ENCODE results near the gene NLRC5. TPM values are rescaled to one million over a fixed set of nuclear protein-coding genes. Genes with fewer than 3 reads are reported as not detected.

The NLRC5 gene
- total RNA-seq, 1 donor from 2014 or later, result 29.9 TPM

GRCh38 chr16:56950881-56951771 is 38.2 kb upstream of the NLRC5 start:
- Histone ChIP-seq H3K27me3 (ENCODE audit: insufficient read depth, low read length) (no peaks in the 10 kb centered on the region), H3K9ac (ENCODE audit: low read length) (no peak overlapping the region), H2AFZ (ENCODE audit: low read depth, low read length) (no peak overlapping the region), H4K20me1 (ENCODE audit: insufficient read depth, low read length) (peaks cover 24% of the 10 kb centered on the region), H3K36me3 (ENCODE audit: insufficient read depth, low read length) (peaks cover 3% of the 10 kb centered on the region), H3K79me2 (ENCODE audit: insufficient read depth, low read length) (no peaks in the 10 kb centered on the region), H3K4me1 (ENCODE audit: insufficient read depth, low read length) (no peaks in the 10 kb centered on the region), H3K9me3 (ENCODE audit: insufficient read depth, low read depth, low read length) (no peaks in the 10 kb centered on the region), H3K4me3 (ENCODE audit: insufficient read depth, low read depth, low read length) (no peak overlapping the region), H3K27ac (ENCODE audit: low read depth, low read length) (no peak overlapping the region), H3K4me2 (ENCODE audit: low read length) (no peak overlapping the region)
- Mint-ChIP-seq H3K9me3 (ENCODE audit: unreplicated experiment) (no peaks in the 10 kb centered on the region), H3K27ac (ENCODE audit: unreplicated experiment) (no peak overlapping the region), H3K4me1 (ENCODE audit: low read depth, unreplicated experiment) (peaks cover 4% of the 10 kb centered on the region), H3K36me3 (ENCODE audit: low read depth, unreplicated experiment) (peaks cover 5% of the 10 kb centered on the region), H3K4me3 (ENCODE audit: unreplicated experiment) (peak overlapping the region; percentile 45), H3K27me3 (ENCODE audit: low read depth, unreplicated experiment) (no peaks in the 10 kb centered on the region)
- DNase-seq (ENCODE audit: low read depth) (no peak), FAIRE-seq (no peak)
- TF ChIP-seq EZH2 (IDR thresholded peaks at IDR 0.05; ENCODE audit: insufficient read depth, low read length), result no peak
- TF ChIP-seq, protein P1, sequence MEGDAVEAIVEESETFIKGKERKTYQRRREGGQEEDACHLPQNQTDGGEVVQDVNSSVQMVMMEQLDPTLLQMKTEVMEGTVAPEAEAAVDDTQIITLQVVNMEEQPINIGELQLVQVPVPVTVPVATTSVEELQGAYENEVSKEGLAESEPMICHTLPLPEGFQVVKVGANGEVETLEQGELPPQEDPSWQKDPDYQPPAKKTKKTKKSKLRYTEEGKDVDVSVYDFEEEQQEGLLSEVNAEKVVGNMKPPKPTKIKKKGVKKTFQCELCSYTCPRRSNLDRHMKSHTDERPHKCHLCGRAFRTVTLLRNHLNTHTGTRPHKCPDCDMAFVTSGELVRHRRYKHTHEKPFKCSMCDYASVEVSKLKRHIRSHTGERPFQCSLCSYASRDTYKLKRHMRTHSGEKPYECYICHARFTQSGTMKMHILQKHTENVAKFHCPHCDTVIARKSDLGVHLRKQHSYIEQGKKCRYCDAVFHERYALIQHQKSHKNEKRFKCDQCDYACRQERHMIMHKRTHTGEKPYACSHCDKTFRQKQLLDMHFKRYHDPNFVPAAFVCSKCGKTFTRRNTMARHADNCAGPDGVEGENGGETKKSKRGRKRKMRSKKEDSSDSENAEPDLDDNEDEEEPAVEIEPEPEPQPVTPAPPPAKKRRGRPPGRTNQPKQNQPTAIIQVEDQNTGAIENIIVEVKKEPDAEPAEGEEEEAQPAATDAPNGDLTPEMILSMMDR (IDR thresholded peaks at IDR 0.05; ENCODE audit: insufficient read depth, low read depth, low read length), result peak; percentile 41

- H3K9ac ChIP-seq (ENCODE audit: low read length), result no peak overlapping the region
- no peaks in the 10 kb centered on the region for H3K4me1 ChIP-seq (ENCODE audit: insufficient read depth, low read length)
- Mint-ChIP-seq H3K9me3 (ENCODE audit: unreplicated experiment) (no peaks in the 10 kb centered on the region), H3K4me1 (ENCODE audit: low read depth, unreplicated experiment) (no peaks in the 10 kb centered on the region), H3K36me3 (ENCODE audit: low read depth, unreplicated experiment) (no peaks in the 10 kb centered on the region), H3K4me3 (ENCODE audit: unreplicated experiment) (no peak overlapping the region), H3K27ac (ENCODE audit: unreplicated experiment) (no peak overlapping the region), H3K27me3 (ENCODE audit: low read depth, unreplicated experiment) (no peaks in the 10 kb centered on the region)
- no peaks in the 10 kb centered on the region for H3K36me3 ChIP-seq (ENCODE audit: insufficient read depth, low read length)
- H3K4me3 ChIP-seq (ENCODE audit: insufficient read depth, low read depth, low read length), result no peak overlapping the region
- peaks cover 12% of the 10 kb centered on the region for H4K20me1 ChIP-seq (ENCODE audit: insufficient read depth, low read length)
- H3K27ac ChIP-seq (ENCODE audit: low read depth, low read length), result no peak overlapping the region
- no peak overlapping the region for H3K4me2 ChIP-seq (ENCODE audit: low read length)
- DNase-seq (ENCODE audit: low read depth) (no peak), FAIRE-seq (no peak)
- no peak overlapping the region for H2AFZ ChIP-seq (ENCODE audit: low read depth, low read length)
- no peaks in the 10 kb centered on the region for H3K27me3 ChIP-seq (ENCODE audit: insufficient read depth, low read length)
- H3K9me3 ChIP-seq (ENCODE audit: insufficient read depth, low read depth, low read length), result no peaks in the 10 kb centered on the region
- H3K79me2 ChIP-seq (ENCODE audit: insufficient read depth, low read length), result no peaks in the 10 kb centered on the region
- TF ChIP-seq, protein P1 (IDR thresholded peaks at IDR 0.05; ENCODE audit: insufficient read depth, low read depth, low read length), result no peak
- TF ChIP-seq EZH2 (IDR thresholded peaks at IDR 0.05; ENCODE audit: insufficient read depth, low read length), result no peak
These were observed 36.4 kb upstream of the NLRC5 start for GRCh38 chr16:56953006-56953405.

DNA sequence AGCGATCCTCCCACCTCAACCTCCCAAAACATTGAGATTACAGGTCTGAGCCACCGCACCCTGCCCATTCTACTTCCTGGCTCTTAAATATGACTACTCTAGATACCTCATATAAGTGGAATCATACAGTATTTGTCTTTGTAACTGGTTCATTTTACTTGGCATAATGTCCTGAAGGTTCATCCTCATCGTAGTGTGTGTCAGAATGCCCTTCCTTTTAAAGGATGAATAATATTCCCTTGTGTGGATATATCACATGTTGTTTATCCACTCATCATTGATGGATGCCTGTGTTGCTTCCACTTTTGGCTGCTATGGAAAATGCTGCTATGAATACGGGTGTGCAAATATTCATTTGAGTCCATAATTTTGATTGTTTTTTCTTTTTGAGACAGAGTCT is 33.3 kb upstream of the NLRC5 start:
- Mint-ChIP-seq H3K9me3 (ENCODE audit: unreplicated experiment) (no peaks in the 10 kb centered on the region), H3K36me3 (ENCODE audit: low read depth, unreplicated experiment) (no peaks in the 10 kb centered on the region), H3K4me3 (ENCODE audit: unreplicated experiment) (no peak overlapping the region), H3K27ac (ENCODE audit: unreplicated experiment) (no peak overlapping the region), H3K27me3 (ENCODE audit: low read depth, unreplicated experiment) (peaks cover 3% of the 10 kb centered on the region), H3K4me1 (ENCODE audit: low read depth, unreplicated experiment) (no peaks in the 10 kb centered on the region)
- peak; percentile 26 for FAIRE-seq
- Histone ChIP-seq H3K9ac (ENCODE audit: low read length) (no peak overlapping the region), H3K9me3 (ENCODE audit: insufficient read depth, low read depth, low read length) (no peaks in the 10 kb centered on the region), H2AFZ (ENCODE audit: low read depth, low read length) (no peak overlapping the region), H3K27ac (ENCODE audit: low read depth, low read length) (no peak overlapping the region), H3K27me3 (ENCODE audit: insufficient read depth, low read length) (no peaks in the 10 kb centered on the region), H3K36me3 (ENCODE audit: insufficient read depth, low read length) (no peaks in the 10 kb centered on the region), H3K79me2 (ENCODE audit: insufficient read depth, low read length) (no peaks in the 10 kb centered on the region), H3K4me2 (ENCODE audit: low read length) (no peak overlapping the region), H3K4me1 (ENCODE audit: insufficient read depth, low read length) (no peaks in the 10 kb centered on the region), H3K4me3 (ENCODE audit: insufficient read depth, low read depth, low read length) (no peak overlapping the region), H4K20me1 (ENCODE audit: insufficient read depth, low read length) (no peaks in the 10 kb centered on the region)
- TF ChIP-seq EZH2 (IDR thresholded peaks at IDR 0.05; ENCODE audit: insufficient read depth, low read length), result no peak
- TF ChIP-seq, protein P1 (IDR thresholded peaks at IDR 0.05; ENCODE audit: insufficient read depth, low read depth, low read length), result no peak
- DNase-seq (ENCODE audit: low read depth), result no peak
